Heart left ventricle (tissue), 16 donors: ENCODE data around the gene GAB4. TPM values are rescaled to one million over a fixed set of nuclear protein-coding genes. Genes with fewer than 3 reads are reported as not detected.
"Not testable (repeated sequence)": the region's sequence is repeated elsewhere in the genome, so short reads cannot be mapped to it uniquely, and the experiment has no call there.

Source experiments
- ATAC-seq, 4 donors: fragments of 200-7000 bp; cut with Tn5 transposase; one replicate each; pipeline ENCODE4 v1.9.1; 2020 to 2022; ENCODE audit warnings: moderate library complexity in 4 of 4, mild to moderate bottlenecking in 3 of 4, moderate number of reproducible peaks in 1 of 4
- DNase-seq, 5 donors: peaks; one replicate each; pipeline ENCODE4 v3.0.0-alpha.2; 2020
- H3K27ac ChIP-seq, 12 donors: fragments of 200-600 bp; sonication (generic) in 4 of 12; one replicate each; pipeline versions ENCODE4 v1.5.0 to v1.8.0; 2016 to 2022; ENCODE audit warnings: mild to moderate bottlenecking in 2 of 12
- H3K27me3 ChIP-seq, 9 donors: fragments of 200-600 bp; sonication (generic) in 2 of 9; one replicate each; pipeline versions ENCODE4 v1.5.1 to v1.8.0; 2016 to 2022; ENCODE audit warnings: mild to moderate bottlenecking in 3 of 9
- H3K36me3 ChIP-seq, 9 donors: fragments of 200-600 bp; sonication (generic) in 2 of 9; one replicate each; pipeline versions ENCODE4 v1.5.0 to v1.8.0; 2018 to 2022; ENCODE audit warnings: mild to moderate bottlenecking in 2 of 9
- H3K4me1 ChIP-seq, 12 donors: fragments of 200-600 bp; sonication (generic) in 4 of 12; one replicate each; pipeline versions ENCODE4 v1.5.0 to v1.8.0; 2016 to 2022; ENCODE audit warnings: mild to moderate bottlenecking in 3 of 12
- H3K4me3 ChIP-seq, 12 donors: fragments of 200-600 bp; sonication (generic) in 4 of 12; one replicate each; pipeline versions ENCODE4 v1.5.0 to v1.8.0; 2017 to 2022; ENCODE audit warnings: mild to moderate bottlenecking in 9 of 12, moderate library complexity in 4 of 12
- H3K9me3 ChIP-seq, 12 donors: fragments of 200-600 bp; sonication (generic) in 4 of 12; one replicate each; pipeline versions ENCODE4 v1.5.0 to v1.8.0; 2016 to 2022; ENCODE audit warnings: mild to moderate bottlenecking in 1 of 12
- POLR2A ChIP-seq, 2 donors: fragments of 450-650 bp; IDR thresholded peaks; one replicate each; pipeline ENCODE4 v1.6.1; 2017; ENCODE audit warnings: antibody characterized with exemption in 2 of 2, mild to moderate bottlenecking in 2 of 2, moderate library complexity in 2 of 2
- WGBS, 4 donors: extraction: QIAGEN DNeasy Blood & Tissue Kit in 2 of 4; methylation state at CpG; one replicate each; pipeline versions ENCODE4 v1.1.5 to v1.1.7; 2013 to 2018; 5-methylcytosine and 5-hydroxymethylcytosine counted together
- intact Hi-C, 10 donors: fragments of 100-400 bp; cut with DNase I; formaldehyde crosslinking; loops; one replicate each; pipeline versions ENCODE4 v1.11.1 to v1.14.2; 2022
- polyA plus RNA-seq, 2 donors: library from polyadenylated mRNA; stranded (reverse); fragments of 200-250 nt; gene quantifications; one replicate each; pipeline ENCODE4 v1.2.3, GENCODE V29; 2013
- total RNA-seq, 9 donors: library from RNA; depleted of rRNA in 2 of 9; stranded (reverse); fragments of >200 nt in 2 of 9; fragmentation: NEBNext Ultra II Directional in 3 of 9; extraction: Animal tissue kit (Norgen Biotek cat#: 25700) in 3 of 9; gene quantifications; one replicate each; pipeline versions ENCODE4 v1.1.0 to v1.2.4, GENCODE V29; 2016 to 2023
- TF ChIP-seq, protein P1 (sequence below), 12 donors: fragments of 200-600 bp; sonication (generic) in 4 of 12; IDR thresholded peaks; one replicate each; pipeline versions ENCODE4 v1.5.0 to v1.8.0; 2018 to 2022; ENCODE audit warnings: antibody characterized with exemption in 12 of 12, mild to moderate bottlenecking in 5 of 12
- donor health status: ischemic (EF 13 %, LVEDD 7.1; RV severe dilation, severe dysfunction).
- donor health status: healthy with polysubstance abuse.
- donor health status: DM: no; HTN: yes; CAD: no.
- donor health status: DM: no; HTN: no; CAD: no.
- donor health status: ischemic (EF 25% LVEDD 6.9; RV normal size, moderate dysfunction).
- donor health status: ischemic (EF 25% LVEDD 5.7; RV mildly dilated, moderate dysfunction).
- donor health status: healthy.
- donor health status: DM: yes; HTN: yes; CAD: no.
- donor health status: ischemic (EF 35%, LVEDD 5.7; RV mildly dilated, moderate dysfunction).
- donor health status: nonischemic (EF 11% LVEDD 7.7; RV severe dilation, severe dysfunction).
- donor health status: DM: yes; HTN: yes; CAD: no.
- donor health status: PGD.
- donor health status: ischemic (EF 29% LVEDD 5.4; RV normal size, mild dysfunction).
- donor health status: nonischemic (EF 23%, LVEDD 6.1; RV moderate dilation, normal function).

Gene GAB4
- total and polyA plus RNA-seq, 11 donors = not detected

DNA sequence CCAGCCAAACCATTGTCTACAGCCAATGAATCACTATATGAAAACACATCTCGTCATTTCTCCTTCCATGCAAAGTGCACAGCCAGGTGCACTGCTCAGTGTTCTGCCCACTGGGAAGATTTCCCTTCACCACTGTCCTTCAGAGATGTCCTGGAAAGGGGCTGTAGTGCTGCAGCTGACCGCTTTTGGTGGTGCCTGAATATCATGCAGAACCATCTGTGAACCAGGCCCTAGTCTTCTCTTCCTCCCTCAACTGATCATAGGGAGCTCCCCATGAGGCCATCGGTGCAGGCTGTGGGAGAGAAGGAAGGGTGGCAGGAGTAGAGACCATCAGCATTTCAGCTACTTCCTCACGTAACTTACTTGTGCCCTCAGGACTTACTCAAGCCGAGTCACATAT lies 70.2 kb downstream of the GAB4 start:
- ATAC-seq = no peak
- Histone ChIP-seq H3K9me3 (no peaks in the 10 kb centered on the region), H3K27ac (no peak overlapping the region), H3K36me3 (no peaks in the 10 kb centered on the region), H3K4me1 (no peaks in the 10 kb centered on the region), H3K27me3 (peaks cover 0 to 21% (median 0%) of the 10 kb centered on the region in 9 donors), H3K4me3 (no peak overlapping the region)
- no peak for DNase-seq
- no peak for TF ChIP-seq POLR2A (IDR thresholded peaks at IDR 0.05)
- TF ChIP-seq, protein P1, sequence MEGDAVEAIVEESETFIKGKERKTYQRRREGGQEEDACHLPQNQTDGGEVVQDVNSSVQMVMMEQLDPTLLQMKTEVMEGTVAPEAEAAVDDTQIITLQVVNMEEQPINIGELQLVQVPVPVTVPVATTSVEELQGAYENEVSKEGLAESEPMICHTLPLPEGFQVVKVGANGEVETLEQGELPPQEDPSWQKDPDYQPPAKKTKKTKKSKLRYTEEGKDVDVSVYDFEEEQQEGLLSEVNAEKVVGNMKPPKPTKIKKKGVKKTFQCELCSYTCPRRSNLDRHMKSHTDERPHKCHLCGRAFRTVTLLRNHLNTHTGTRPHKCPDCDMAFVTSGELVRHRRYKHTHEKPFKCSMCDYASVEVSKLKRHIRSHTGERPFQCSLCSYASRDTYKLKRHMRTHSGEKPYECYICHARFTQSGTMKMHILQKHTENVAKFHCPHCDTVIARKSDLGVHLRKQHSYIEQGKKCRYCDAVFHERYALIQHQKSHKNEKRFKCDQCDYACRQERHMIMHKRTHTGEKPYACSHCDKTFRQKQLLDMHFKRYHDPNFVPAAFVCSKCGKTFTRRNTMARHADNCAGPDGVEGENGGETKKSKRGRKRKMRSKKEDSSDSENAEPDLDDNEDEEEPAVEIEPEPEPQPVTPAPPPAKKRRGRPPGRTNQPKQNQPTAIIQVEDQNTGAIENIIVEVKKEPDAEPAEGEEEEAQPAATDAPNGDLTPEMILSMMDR (IDR thresholded peaks at IDR 0.05) = no peak
- intact Hi-C loops = loop anchor here in 2 of 10 donors (2.0 to 10.0 kb wide), 2 partner anchors 39 to 57 kb away; no protein-coding TSS in a partner anchor
- WGBS, 4 donors = 63 to 81% (median 77%) methylated on average over 4 to 5 of the region's 5 CpGs

DNA sequence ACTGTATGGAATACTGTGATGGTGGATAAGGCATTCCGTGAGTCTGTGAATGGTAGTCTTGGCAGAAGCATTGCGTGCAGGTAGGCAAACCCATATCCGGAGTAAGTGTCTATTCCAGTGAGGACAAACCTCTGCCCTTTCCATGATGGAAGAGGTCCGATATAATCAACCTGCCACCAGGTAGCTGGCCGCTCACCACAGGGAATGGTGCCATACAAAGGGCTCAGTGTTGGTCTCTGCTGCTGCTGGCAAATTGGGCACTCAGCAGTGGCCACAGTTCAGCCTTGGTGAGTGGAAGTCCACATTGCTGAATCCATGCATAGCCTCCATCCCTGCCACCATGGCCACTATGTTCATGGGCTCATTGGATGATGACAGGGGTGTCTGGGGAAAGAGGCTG lies 70.8 kb downstream of the GAB4 start:
- H3K27me3 ChIP-seq = peaks cover 0 to 26% (median 2%) of the 10 kb centered on the region in 9 donors
- not testable (repeated sequence) for H3K9me3 ChIP-seq, H3K27ac ChIP-seq, ATAC-seq, H3K4me3 ChIP-seq, DNase-seq, H3K36me3 ChIP-seq, H3K4me1 ChIP-seq
- 87 to 96% (median 92%) methylated on average over 5 of the region's 5 CpGs for WGBS, 4 donors
- intact Hi-C loops = loop anchor here in 1 of 10 donors (10.0 kb wide), 1 partner anchor 58 kb away; no protein-coding TSS in a partner anchor

GRCh38 chr22:16936625-16937024 lies 71.4 kb downstream of the GAB4 start:
- peaks cover 0 to 32% (median 2%) of the 10 kb centered on the region in 9 donors for H3K27me3 ChIP-seq
- H3K4me1 ChIP-seq = no peaks in the 10 kb centered on the region
- H3K27ac ChIP-seq = no peak overlapping the region
- no peak for TF ChIP-seq POLR2A (IDR thresholded peaks at IDR 0.05)
- TF ChIP-seq, protein P1 (IDR thresholded peaks at IDR 0.05) = no peak
- no peaks in the 10 kb centered on the region for H3K9me3 ChIP-seq
- no peak overlapping the region for H3K4me3 ChIP-seq
- H3K36me3 ChIP-seq = no peaks in the 10 kb centered on the region
- WGBS, 4 donors = 71 to 94% (median 78%) methylated on average over 5 of the region's 5 CpGs
- no peak for ATAC-seq
- intact Hi-C loops = loop anchor here in 1 of 10 donors (10.0 kb wide), 1 partner anchor 58 kb away; no protein-coding TSS in a partner anchor
- DNase-seq = no peak

GRCh38 chr22:16935209-16935608 lies 72.8 kb downstream of the GAB4 start:
- Histone ChIP-seq H3K27me3 (peaks cover 0 to 44% (median 3%) of the 10 kb centered on the region in 9 donors), H3K36me3 (no peaks in the 10 kb centered on the region), H3K4me3 (no peak overlapping the region), H3K4me1 (no peaks in the 10 kb centered on the region), H3K9me3 (no peaks in the 10 kb centered on the region), H3K27ac (no peak overlapping the region)
- DNase-seq (no peak), ATAC-seq (no peak)
- no peak for TF ChIP-seq POLR2A (IDR thresholded peaks at IDR 0.05)
- TF ChIP-seq, protein P1 (IDR thresholded peaks at IDR 0.05) = no peak
- 65 to 74% (median 68%) methylated on average over 4 of the region's 4 CpGs for WGBS, 4 donors
- intact Hi-C loops = loop anchor here in 1 of 10 donors (10.0 kb wide), 1 partner anchor 60 kb away; no protein-coding TSS in a partner anchor
